Right hindlimb (tissue), 1 donor: ENCODE results near the gene CTSF.
"Not testable (repeated sequence)": the region's sequence is repeated elsewhere in the genome, so short reads cannot be mapped to it uniquely, and the experiment has no call there.

Experiments used
- DNase-seq: peaks from one replicate; pipeline ENCODE4 v3.0.0-alpha.2; 2018

The CTSF gene

GRCh38 chr11:66589315-66589714 lies 20.9 kb upstream of the CTSF start:
- not testable (repeated sequence) for DNase-seq

- DNase-seq: no peak
Observed at GRCh38 chr11:66586136-66586535, 17.7 kb upstream of the CTSF start.

GRCh38 chr11:66585447-66585846 lies 17.0 kb upstream of the CTSF start:
- DNase-seq: not testable (repeated sequence)

- DNase-seq: not testable (repeated sequence)
Observed at GRCh38 chr11:66582565-66583147, 14.2 kb upstream of the CTSF start.

DNA sequence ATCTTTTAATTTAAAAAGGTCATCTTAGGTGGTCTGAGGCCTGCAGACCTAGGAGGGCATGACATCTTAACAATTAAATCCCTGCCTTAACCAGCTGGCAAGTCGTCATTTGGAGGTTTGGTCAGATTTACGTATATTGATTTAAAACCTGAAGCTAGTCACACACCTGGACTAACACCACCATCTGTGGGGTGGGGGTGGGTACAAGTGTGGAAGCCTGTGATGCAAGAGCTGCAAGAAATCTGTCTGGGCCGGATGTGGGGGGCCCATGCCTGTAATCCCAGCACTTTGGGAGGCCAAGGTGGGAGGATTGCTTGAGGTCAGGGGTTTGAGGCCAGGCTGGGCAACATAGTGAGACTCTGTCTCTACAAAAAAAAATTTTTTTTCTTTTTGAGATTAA lies 12.9 kb upstream of the CTSF start:
- DNase-seq: no peak

GRCh38 chr11:66580803-66581202 lies 12.4 kb upstream of the CTSF start:
- DNase-seq: no peak

- peak; percentile 81 for DNase-seq
Observed at GRCh38 chr11:66579017-66579606, 10.7 kb upstream of the CTSF start.

DNA sequence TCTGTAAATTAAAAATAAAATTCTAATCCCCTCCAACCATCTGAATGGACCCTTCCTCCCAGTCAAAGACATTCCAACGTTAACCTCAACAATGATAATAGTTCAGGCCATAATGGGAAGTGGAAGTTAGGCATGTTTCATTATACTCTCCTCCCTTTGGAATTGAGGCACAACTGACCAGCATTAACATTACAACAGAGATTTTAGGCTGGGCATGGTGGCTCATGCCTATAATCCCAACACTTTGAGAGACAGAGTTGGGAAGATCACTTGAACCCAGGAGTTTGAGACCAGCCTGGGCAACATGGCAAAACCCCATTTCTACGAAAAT lies 2.4 kb upstream of the CTSF start:
- DNase-seq: no peak

DNA sequence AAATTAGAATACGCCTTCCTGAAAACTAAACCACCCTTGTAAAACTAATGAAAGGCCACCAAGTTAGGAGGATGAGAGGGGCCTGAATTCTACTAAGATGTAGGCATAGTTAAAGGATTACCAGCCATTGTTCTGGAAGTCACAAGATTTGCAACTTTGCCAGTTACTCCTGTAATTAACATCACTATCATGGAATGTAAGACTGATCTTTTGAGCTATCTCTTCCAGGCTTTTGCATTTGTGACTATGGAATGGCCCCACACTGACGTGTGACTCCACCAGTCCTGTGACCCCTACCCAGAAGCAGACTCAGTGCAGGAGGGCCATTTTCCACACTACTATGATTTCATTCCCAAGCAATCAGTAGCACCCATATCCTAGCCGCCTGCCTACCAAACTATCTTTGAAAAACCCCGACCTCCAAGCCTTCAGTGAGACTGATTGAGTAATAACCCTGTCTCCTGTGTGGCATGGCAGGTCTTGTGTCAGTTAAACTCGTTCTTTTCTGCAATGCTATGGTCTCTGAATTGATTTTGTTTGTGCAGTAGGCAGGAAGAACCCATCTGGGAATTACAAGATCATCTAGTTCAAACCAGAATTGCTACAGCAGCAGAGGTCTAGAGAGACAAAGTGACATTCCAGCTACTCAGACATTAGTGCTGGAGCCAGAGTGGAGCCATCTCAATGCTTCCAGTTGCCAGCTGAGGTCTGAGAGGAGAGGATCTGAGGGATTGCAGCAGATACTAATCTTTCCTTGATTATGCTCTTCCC lies 1.9 kb upstream of the CTSF start:
- no peak for DNase-seq

DNA sequence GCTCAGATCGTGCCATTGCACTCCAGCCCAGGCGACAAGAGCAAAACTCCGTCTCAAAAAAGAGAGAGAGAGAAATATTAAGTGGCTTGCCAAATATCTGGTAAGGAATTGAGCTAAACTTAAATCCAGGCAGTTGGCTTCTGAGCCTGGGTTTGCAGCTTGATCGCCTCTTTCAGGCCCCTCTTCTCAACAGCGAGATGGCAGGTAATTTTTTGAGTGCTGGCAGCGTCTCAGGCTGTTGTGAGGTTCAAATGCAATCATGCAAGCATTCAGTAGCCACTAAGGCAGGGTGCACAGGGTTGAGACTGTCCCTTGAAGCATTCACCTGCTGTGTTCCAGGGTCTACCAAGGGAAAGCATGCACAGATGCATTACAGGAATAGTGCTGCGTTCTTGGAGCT lies 670 bp upstream of the CTSF start:
- DNase-seq: no peak

DNA sequence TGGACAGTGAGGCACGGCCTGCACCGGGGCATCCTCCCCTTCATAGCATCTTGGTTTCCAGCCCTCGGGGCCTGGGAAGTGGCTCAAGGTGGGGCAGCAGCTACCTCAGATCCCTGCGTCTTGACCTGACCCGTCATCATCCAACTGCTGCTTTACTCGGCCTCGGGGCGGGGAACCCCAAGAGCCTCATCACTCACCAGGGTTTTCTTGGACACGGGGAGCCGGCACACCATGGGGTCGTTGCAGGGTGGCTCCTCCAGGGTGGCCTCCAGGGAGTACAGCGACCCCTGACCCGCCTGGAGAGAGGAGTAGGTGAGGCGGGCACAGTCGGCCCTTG lies 651 bp downstream of the CTSF start:
- DNase-seq: no peak

GRCh38 chr11:66566221-66566620 lies 2.2 kb downstream of the CTSF start:
- no peak for DNase-seq

GRCh38 chr11:66564984-66565383 lies 3.4 kb downstream of the CTSF start:
- no peak for DNase-seq

GRCh38 chr11:66564538-66564937 lies 3.9 kb downstream of the CTSF start:
- DNase-seq: no peak

GRCh38 chr11:66563832-66564231 lies 4.6 kb downstream of the CTSF start:
- DNase-seq: no peak

GRCh38 chr11:66562907-66563583 lies 5.4 kb downstream of the CTSF start:
- DNase-seq: no peak

DNA sequence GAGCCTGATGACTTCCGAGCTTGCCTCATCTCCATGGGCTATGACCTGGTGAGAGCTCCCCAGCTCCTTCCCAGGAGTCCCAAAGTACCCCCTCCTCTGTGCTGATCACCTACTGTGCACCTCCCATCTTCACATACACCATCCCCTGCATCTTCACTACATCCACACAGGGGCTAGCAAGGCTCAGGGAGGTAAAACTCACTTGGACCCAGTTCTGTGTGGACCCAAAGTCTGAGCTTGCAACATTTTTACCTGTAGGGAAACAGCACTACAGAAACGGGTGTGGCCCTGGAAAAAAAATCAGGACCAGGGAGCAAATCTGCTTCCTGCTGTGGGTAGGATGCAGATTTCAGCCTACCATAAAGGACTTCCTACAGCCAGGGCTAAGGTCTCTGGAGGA lies 6.1 kb downstream of the CTSF start:
- no peak for DNase-seq

DNA sequence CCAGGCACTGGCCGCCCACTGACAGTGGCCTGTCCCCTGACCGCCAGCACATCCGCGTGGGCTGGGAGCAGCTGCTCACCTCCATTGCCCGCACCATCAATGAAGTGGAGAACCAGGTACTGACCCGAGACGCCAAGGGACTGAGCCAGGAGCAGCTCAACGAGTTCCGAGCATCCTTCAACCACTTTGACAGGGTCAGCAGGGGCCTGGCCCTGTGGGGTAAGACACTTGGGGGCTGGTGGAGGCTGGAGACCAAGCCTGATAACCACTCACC lies 6.5 kb downstream of the CTSF start:
- DNase-seq: no peak

DNA sequence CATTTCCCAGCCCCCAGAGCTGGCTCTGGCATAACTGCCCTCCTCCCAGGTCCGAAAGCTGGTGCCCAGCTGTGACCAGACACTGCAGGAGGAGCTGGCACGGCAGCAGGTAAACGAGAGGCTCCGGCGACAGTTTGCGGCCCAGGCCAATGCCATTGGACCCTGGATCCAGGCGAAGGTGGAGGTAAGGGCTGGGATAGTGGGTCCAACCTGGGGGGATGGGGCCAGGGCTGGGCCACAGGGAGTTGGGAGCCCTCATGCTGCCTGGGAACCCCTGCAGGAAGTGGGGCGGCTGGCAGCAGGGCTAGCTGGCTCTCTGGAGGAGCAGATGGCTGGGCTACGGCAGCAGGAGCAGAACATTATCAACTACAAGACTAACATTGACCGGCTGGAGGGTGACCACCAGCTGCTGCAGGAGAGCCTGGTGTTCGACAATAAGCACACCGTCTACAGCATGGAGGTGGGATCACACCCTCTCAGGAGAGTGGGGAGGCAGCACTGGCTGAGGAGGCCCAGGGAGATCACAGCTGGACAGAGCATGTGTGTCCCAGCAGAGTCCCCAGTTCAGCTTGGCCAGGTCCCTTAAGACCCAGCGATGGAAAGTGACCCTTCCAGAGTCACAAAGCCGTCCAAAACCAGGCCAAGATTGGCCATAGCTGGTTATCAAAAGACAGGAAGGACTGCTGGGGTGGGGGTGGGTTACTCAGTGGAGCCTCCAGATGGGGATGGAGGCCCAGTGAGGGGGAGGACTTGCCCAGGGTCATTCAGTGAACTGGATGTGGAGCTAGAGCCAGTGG lies 7.0 kb downstream of the CTSF start:
- DNase-seq: no peak

DNA sequence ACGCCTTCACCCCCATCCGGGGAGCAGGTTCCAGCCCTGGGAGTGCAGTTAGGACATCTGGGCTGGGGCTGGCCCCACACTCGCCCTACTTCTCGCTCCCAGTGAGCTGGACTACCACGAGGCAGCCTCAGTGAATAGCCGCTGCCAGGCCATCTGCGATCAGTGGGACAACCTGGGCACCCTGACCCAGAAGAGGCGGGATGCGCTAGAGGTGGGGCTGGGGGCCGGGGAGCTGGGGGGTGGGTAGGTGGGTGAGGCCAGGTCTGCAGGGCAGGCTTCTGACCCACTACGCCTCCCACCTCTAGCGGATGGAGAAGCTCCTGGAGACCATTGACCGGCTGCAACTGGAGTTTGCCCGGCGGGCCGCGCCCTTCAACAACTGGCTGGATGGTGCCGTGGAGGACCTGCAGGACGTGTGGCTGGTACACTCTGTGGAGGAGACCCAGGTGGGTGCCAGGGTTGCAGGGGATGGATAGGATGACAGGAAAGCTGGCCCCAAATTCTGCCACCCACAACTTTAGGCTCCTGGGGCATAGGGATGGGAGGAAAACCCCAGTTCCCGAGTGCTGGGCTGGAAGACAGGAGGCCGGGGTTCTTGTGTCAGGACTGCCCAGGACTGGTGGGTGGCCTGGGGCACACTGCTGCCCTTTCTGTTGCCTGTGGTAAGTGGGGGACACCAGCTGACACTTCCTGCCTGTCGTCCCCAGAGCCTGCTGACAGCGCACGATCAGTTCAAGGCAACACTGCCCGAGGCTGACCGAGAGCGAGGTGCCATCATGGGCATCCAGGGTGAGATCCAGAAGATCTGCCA lies 8.3 kb downstream of the CTSF start:
- no peak for DNase-seq

DNA sequence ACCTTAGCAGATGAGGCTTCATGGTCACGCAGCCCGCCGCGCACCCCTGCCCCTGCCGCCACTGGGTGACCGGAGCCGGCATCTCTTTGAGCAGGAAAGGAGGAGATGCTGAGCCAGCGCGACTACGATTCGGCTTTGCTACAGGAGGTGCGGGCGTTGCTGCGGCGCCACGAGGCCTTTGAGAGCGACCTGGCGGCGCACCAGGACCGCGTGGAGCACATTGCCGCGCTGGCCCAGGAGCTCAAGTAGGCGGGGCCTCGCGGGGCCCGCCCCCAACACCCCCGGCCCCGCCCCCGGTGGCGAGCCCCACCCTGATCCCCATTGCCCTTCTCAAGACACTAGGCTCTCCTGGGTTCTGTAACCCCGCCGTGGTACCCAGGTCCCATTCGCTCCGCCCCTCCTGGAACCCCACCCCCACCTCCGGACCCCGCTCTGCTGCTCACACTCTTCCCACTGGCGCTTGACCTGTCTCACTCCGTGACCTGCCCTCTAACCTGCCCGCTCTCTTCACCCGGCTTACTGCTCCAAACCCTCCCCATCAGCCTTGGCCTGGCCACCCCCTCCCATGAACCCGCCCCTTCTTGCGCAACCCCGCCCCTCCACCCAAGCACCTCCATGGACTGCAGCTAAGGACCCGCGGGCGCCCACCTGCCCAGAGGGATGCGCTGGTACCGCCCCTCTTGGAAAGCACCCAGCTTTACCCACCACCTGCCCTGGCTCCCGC lies 9.1 kb downstream of the CTSF start:
- DNase-seq: no peak

GRCh38 chr11:66557733-66558326 lies 10.6 kb downstream of the CTSF start:
- DNase-seq: no peak
